IMR-90 (cell line): Measurements from ENCODE around the gene ZFYVE28. TPM values are rescaled to one million over a fixed set of nuclear protein-coding genes. Genes with fewer than 3 reads are reported as not detected.

Source experiments
- ATAC-seq: fragments of 200-7000 bp; cut with Tn5 transposase; 2 replicates; pipeline ENCODE4 v1.9.1; 2020; ENCODE audit warnings: low read depth, mild to moderate bottlenecking, moderate library complexity
- BruUV-seq: library from RNA; stranded (reverse); fragments of 400-500 nt; replicated peaks from 2 replicates; lab custom pipeline; 2021; lab: Mats Ljungman, UMichigan
- CTCF ChIA-PET: fragments of 300-600 bp; formaldehyde crosslinking; extraction: SDS; loops from one replicate; lab custom pipeline; 2021; ENCODE audit warnings: antibody characterized with exemption; lab: Yijun Ruan, JAX
- POLR2A ChIA-PET: fragments of 300-600 bp; sonication (Branson Sonifier 250); formaldehyde crosslinking; loops from one replicate; lab custom pipeline; 2022; ENCODE audit warnings: antibody characterized with exemption; ENCODE audit not compliant: unreplicated experiment; lab: Charles Lee
- DNase-seq: peaks from one replicate; pipeline ENCODE4 v3.0.0; 2013
- H2AFZ ChIP-seq: replicated peaks from 2 replicates; pipeline ENCODE3; 2013; ENCODE audit warnings: low read length, mild to moderate bottlenecking; ENCODE audit not compliant: poor library complexity
- H2AK5ac ChIP-seq: 2 replicates; pipeline ENCODE4 v1.6.1; 2013; ENCODE audit warnings: low read depth, low read length, inconsistent platforms
- H2AK9ac ChIP-seq: replicated peaks from 2 replicates; pipeline ENCODE3; 2013; ENCODE audit warnings: mild to moderate bottlenecking, low read depth, low read length, moderate library complexity; ENCODE audit not compliant: poor library complexity
- H2BK120ac ChIP-seq: 2 replicates; pipeline ENCODE4 v1.6.1; 2013; ENCODE audit warnings: low read depth, low read length, inconsistent platforms
- H2BK15ac ChIP-seq: 3 replicates; pipeline ENCODE4 v1.6.1; 2013; ENCODE audit warnings: low read depth, low read length, inconsistent platforms
- H2BK20ac ChIP-seq: 2 replicates; pipeline ENCODE4 v1.6.1; 2013; ENCODE audit warnings: low read depth, mild to moderate bottlenecking, inconsistent platforms, low read length, moderate library complexity
- H2BK5ac ChIP-seq: 2 replicates; pipeline ENCODE4 v1.6.1; 2013; ENCODE audit warnings: mild to moderate bottlenecking, low read depth, low read length, inconsistent platforms; ENCODE audit not compliant: poor library complexity, severe bottlenecking
- H3K14ac ChIP-seq: replicated peaks from 2 replicates; pipeline ENCODE4 v1.6.1; 2013; ENCODE audit warnings: low read depth, low read length, inconsistent platforms
- H3K18ac ChIP-seq: 2 replicates; pipeline ENCODE4 v1.6.1; 2013; ENCODE audit warnings: low read depth, low read length, control low read depth
- H3K23ac ChIP-seq: 2 replicates; pipeline ENCODE4 v1.6.1; 2013; ENCODE audit warnings: low read depth, low read length, inconsistent platforms
- H3K27ac ChIP-seq: 2 replicates; pipeline ENCODE4 v1.5.1; 2013; ENCODE audit warnings: mild to moderate bottlenecking, control low read depth, low read length; ENCODE audit not compliant: insufficient read depth
- H3K27me3 ChIP-seq: 2 replicates; pipeline ENCODE4 v1.6.1; 2013; ENCODE audit warnings: low read length; ENCODE audit not compliant: control insufficient read depth, insufficient read depth
- H3K36me3 ChIP-seq: 2 replicates; pipeline ENCODE4 v1.6.1; 2013; ENCODE audit warnings: low read length, mixed read lengths; ENCODE audit not compliant: control insufficient read depth, insufficient read depth
- H3K4ac ChIP-seq: 2 replicates; pipeline ENCODE4 v1.6.1; 2013; ENCODE audit warnings: low read depth, low read length, inconsistent platforms
- H3K4me1 ChIP-seq: 2 replicates; pipeline ENCODE4 v1.6.1; 2013; ENCODE audit warnings: low read length, mixed read lengths; ENCODE audit not compliant: control insufficient read depth, insufficient read depth
- H3K4me2 ChIP-seq: 2 replicates; pipeline ENCODE4 v1.6.1; 2013; ENCODE audit warnings: low read depth, mild to moderate bottlenecking, control low read depth, low read length, moderate library complexity
- H3K4me3 ChIP-seq: 2 replicates; pipeline ENCODE4 v1.5.1; 2013; ENCODE audit warnings: low read depth, mild to moderate bottlenecking, control low read depth, low read length, moderate library complexity; ENCODE audit not compliant: insufficient read depth
- H3K56ac ChIP-seq: 2 replicates; pipeline ENCODE4 v1.6.1; 2013; ENCODE audit warnings: low read length, inconsistent platforms; ENCODE audit not compliant: insufficient read depth; ENCODE audit errors: extremely low read depth
- H3K79me1 ChIP-seq, 2 experiments: 2 replicates each; pipeline ENCODE4 v1.6.1; 2013; ENCODE audit warnings: low read length in 2 of 2, inconsistent platforms in 1 of 2, low read depth in 1 of 2
- H3K9ac ChIP-seq: 2 replicates; pipeline ENCODE4 v1.6.1; 2013; ENCODE audit warnings: low read depth, low read length, control low read depth
- H3K9me1 ChIP-seq: 2 replicates; pipeline ENCODE4 v1.6.1; 2013; ENCODE audit warnings: low read length, inconsistent platforms; ENCODE audit not compliant: insufficient read depth
- H3K9me3 ChIP-seq: 2 replicates; pipeline ENCODE4 v1.6.1; 2013; ENCODE audit warnings: low read length; ENCODE audit not compliant: control insufficient read depth, insufficient read depth
- H4K20me1 ChIP-seq: 2 replicates; pipeline ENCODE4 v1.6.1; 2013; ENCODE audit warnings: low read length, inconsistent platforms; ENCODE audit not compliant: insufficient read depth
- H4K5ac ChIP-seq: 2 replicates; pipeline ENCODE4 v1.6.1; 2013; ENCODE audit warnings: mild to moderate bottlenecking, low read depth, low read length, control low read depth
- H4K8ac ChIP-seq, 2 experiments: 2 replicates each; pipeline ENCODE4 v1.6.1; 2013; ENCODE audit warnings: low read depth in 2 of 2, low read length in 2 of 2, control low read depth in 1 of 2, inconsistent platforms in 1 of 2
- H4K91ac ChIP-seq: 2 replicates; pipeline ENCODE4 v1.6.1; 2013; ENCODE audit warnings: low read depth, low read length, inconsistent platforms; ENCODE audit not compliant: insufficient read depth
- BHLHE40 ChIP-seq: fragments of 150-350 bp; IDR thresholded peaks from 2 replicates; pipeline ENCODE4 v1.6.1; 2016; ENCODE audit warnings: mild to moderate bottlenecking, low read depth, low read length
- CTCF ChIP-seq: conservative IDR thresholded peaks from 2 replicates; pipeline ENCODE4 v1.5.1; 2012; ENCODE audit warnings: mild to moderate bottlenecking, low read depth, low read length, improper control_type of control experiment
- MAFK ChIP-seq: IDR thresholded peaks from 2 replicates; pipeline ENCODE4 v1.6.1; 2012; ENCODE audit warnings: low read depth, low read length, improper control_type of control experiment
- MAZ ChIP-seq: IDR thresholded peaks from 2 replicates; pipeline ENCODE4 v1.6.1; 2012; ENCODE audit warnings: low read depth, mild to moderate bottlenecking, low read length, improper control_type of control experiment, moderate library complexity, borderline replicate concordance
- MXI1 ChIP-seq: IDR thresholded peaks from 2 replicates; pipeline ENCODE4 v1.6.1; 2012; ENCODE audit warnings: low read depth, mild to moderate bottlenecking, low read length, moderate library complexity, borderline replicate concordance
- RAD21 ChIP-seq: IDR thresholded peaks from 2 replicates; pipeline ENCODE4 v1.6.1; 2012; ENCODE audit warnings: low read length, improper control_type of control experiment
- RFX5 ChIP-seq: IDR thresholded peaks from 2 replicates; pipeline ENCODE4 v1.8.0; 2012; ENCODE audit warnings: low read depth, mild to moderate bottlenecking, low read length, moderate library complexity
- SMC3 ChIP-seq: fragments of 150-350 bp; IDR thresholded peaks from 2 replicates; pipeline ENCODE4 v1.6.1; 2016; ENCODE audit warnings: low read depth, mild to moderate bottlenecking, antibody characterized with exemption, low read length, moderate library complexity
- USF2 ChIP-seq: fragments of 150-350 bp; IDR thresholded peaks from 2 replicates; pipeline ENCODE4 v1.6.1; 2017; ENCODE audit warnings: mild to moderate bottlenecking, antibody characterized with exemption, low read length, low read depth
- WGBS, 2 experiments: methylation state at CpG; one replicate each; pipeline versions ENCODE4 v1.1.5 to v1.1.7; 2013; ENCODE audit warnings: missing lambda C conversion rate in 2 of 2; ENCODE audit not compliant: insufficient read length in 1 of 2; ENCODE audit errors: extremely low coverage in 2 of 2; 5-methylcytosine and 5-hydroxymethylcytosine counted together
- dilution Hi-C: fragments of 300-500 bp; cut with HindIII; formaldehyde crosslinking; loops from one replicate; pipeline ENCODE4 v1.14.3; 2018; ENCODE audit warnings: low sequenced_read_pairs; ENCODE audit not compliant: unreplicated experiment
- in situ Hi-C: fragments of 300-500 bp; cut with MboI; formaldehyde crosslinking; loops from 3 replicates; pipeline ENCODE4 v1.14.3; 2019; ENCODE audit warnings: low sequenced_read_pairs, inconsistent platforms, mixed read lengths
- intact Hi-C: fragments of 100-400 bp; cut with micrococcal nuclease; formaldehyde crosslinking; loops from 2 replicates; pipeline ENCODE4 v1.10.0; 2022
- polyA plus RNA-seq, 3 experiments: library from polyadenylated mRNA; depleted of rRNA; stranded (reverse); fragments of >200 nt; gene quantifications; 2 replicates each; pipeline ENCODE4 v1.2.3, GENCODE V29; 2012; ENCODE audit warnings: low replicate concordance in 1 of 3
- total RNA-seq: library from RNA; depleted of rRNA; stranded (reverse); fragments of >200 nt; gene quantifications from 2 replicates; pipeline ENCODE4 v1.2.3, GENCODE V29; 2012
- TF ChIP-seq, protein P1 (sequence below): fragments of 150-350 bp; IDR thresholded peaks from 2 replicates; pipeline ENCODE4 v1.6.1; 2016; ENCODE audit warnings: low read depth, mild to moderate bottlenecking, low read length, moderate library complexity, borderline replicate concordance

ZFYVE28 gene
- total and polyA plus RNA-seq, 2 of the 4 experiments (the other 2 are of a cell fraction), result 0.36 to 1.2 TPM

DNA sequence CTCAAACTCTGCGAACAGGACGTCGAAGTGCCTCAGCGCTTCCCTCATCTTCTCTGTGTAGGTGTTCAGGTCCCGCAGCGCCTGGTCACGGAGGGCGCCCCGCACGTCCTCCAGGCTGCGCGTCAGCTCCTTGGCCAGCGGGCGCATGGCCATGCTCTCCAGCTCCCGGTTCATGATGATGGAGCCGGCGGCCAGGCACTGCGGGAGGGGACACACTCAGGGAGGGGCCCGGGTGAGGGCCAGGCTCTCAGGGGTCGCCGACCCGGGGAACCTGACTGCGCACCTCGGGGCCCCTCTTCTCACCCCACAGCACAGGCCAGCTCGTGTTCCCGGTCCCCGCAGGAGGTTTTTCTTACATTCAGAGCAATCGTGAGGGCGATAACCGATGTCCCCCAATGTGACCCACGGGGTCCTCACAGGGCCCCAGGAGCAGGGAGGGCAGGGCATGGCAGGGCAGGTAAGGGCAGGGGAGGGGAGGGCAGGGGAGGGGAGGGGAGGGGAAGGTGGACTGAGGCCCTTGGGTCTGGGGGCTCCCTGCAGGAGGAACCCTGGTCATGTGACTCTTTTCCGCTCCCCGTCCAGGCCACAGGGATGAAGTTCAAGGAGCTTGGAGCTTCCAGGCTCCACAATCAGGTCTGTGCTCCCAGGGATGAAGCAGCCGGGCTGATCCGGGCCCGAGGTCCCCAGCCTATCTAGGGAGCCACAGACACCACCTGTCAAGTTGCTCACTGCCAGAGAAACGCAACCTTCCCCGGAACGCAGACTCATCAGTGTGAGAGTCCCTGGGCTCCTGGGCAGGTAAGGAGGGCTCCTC is 78.8 kb downstream of the ZFYVE28 start (continued):
- TF ChIP-seq MXI1, result no peak

GRCh38 chr4:2338754-2339457 is 79.5 kb downstream of the ZFYVE28 start:
- no peaks in the 10 kb centered on the region for H3K9me3 ChIP-seq
- peaks cover 3% of the 10 kb centered on the region; the same call in 1 of the 2 replicates for H3K9me1 ChIP-seq
- no peak overlapping the region for H2BK120ac ChIP-seq
- no peaks in the 10 kb centered on the region for H3K79me1 ChIP-seq
- H3K4ac ChIP-seq, result no peak overlapping the region
- dilution Hi-C loops, result no loop called here
- no peak overlapping the region for H2BK15ac ChIP-seq
- no peak overlapping the region for H3K27ac ChIP-seq
- no peak overlapping the region for H3K4me3 ChIP-seq
- intact Hi-C loops, result no loop called here
- H2AK5ac ChIP-seq, result no peak overlapping the region
- no peak overlapping the region for H3K4me2 ChIP-seq
- DNase-seq, result no peak
- no peaks in the 10 kb centered on the region for H4K20me1 ChIP-seq
- H3K27me3 ChIP-seq, result peaks cover 21% of the 10 kb centered on the region
- H4K5ac ChIP-seq, result no peak overlapping the region
- ChIA-PET CTCF (interaction anchor here (0.6 kb wide), 1 partner anchor 117 kb away, joined by 3 read pairs; no protein-coding TSS in a partner anchor), POLR2A (no interaction called here)
- in situ Hi-C loops, result no loop called here
- H3K56ac ChIP-seq, result no peak overlapping the region
- no peak overlapping the region for H3K9ac ChIP-seq
- H3K14ac ChIP-seq, result no peak overlapping the region
- no peak overlapping the region for H4K91ac ChIP-seq
- H3K23ac ChIP-seq, result no peak overlapping the region
- no peak for ATAC-seq
- no peak overlapping the region for H3K18ac ChIP-seq
- H2BK20ac ChIP-seq, result no peak overlapping the region
- BruUV-seq, result no TSS peak
- H4K8ac ChIP-seq, result no peak overlapping the region
- no peaks in the 10 kb centered on the region for H3K36me3 ChIP-seq
- no peak overlapping the region for H2AFZ ChIP-seq
- 71% methylated on average over 7 of the region's 27 CpGs; no CpG with 5 or more reads in 1 of the 2 experiments for WGBS, 2 experiments
- H3K4me1 ChIP-seq, result no peaks in the 10 kb centered on the region
- no peak overlapping the region for H2AK9ac ChIP-seq
- H2BK5ac ChIP-seq, result no peak overlapping the region
- TF ChIP-seq RAD21 (no peak), MXI1 (no peak), MAZ (no peak), BHLHE40 (no peak), RFX5 (no peak), CTCF (no peak), SMC3 (no peak), USF2 (no peak), MAFK (no peak)
- TF ChIP-seq, protein P1, sequence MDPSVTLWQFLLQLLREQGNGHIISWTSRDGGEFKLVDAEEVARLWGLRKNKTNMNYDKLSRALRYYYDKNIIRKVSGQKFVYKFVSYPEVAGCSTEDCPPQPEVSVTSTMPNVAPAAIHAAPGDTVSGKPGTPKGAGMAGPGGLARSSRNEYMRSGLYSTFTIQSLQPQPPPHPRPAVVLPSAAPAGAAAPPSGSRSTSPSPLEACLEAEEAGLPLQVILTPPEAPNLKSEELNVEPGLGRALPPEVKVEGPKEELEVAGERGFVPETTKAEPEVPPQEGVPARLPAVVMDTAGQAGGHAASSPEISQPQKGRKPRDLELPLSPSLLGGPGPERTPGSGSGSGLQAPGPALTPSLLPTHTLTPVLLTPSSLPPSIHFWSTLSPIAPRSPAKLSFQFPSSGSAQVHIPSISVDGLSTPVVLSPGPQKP, result no peak
